H7 (cell line): ENCODE results near the gene MRGPRX4. TPM values are rescaled to one million over a fixed set of nuclear protein-coding genes. Genes with fewer than 3 reads are reported as not detected.
"Not testable (repeated sequence)": the region's sequence is repeated elsewhere in the genome, so short reads cannot be mapped to it uniquely, and the experiment has no call there.

Source experiments
- DNase-seq: peaks from one replicate; pipeline ENCODE4 v3.0.0; 2012
- H3K27me3 ChIP-seq: 2 replicates; pipeline ENCODE4 v1.6.0; 2011; ENCODE audit warnings: mild to moderate bottlenecking, low read length; ENCODE audit not compliant: control insufficient read depth, insufficient read depth
- H3K36me3 ChIP-seq: replicated peaks from 2 replicates; pipeline ENCODE4 v1.5.1; 2011; ENCODE audit warnings: low read length; ENCODE audit not compliant: control insufficient read depth, insufficient read depth
- H3K4me3 ChIP-seq: 2 replicates; pipeline ENCODE4 v1.5.1; 2011; ENCODE audit warnings: low read depth, mild to moderate bottlenecking, control low read depth, low read length, moderate library complexity; ENCODE audit not compliant: insufficient read depth
- total RNA-seq: library from RNA; depleted of rRNA; stranded (reverse); fragments of >200 nt; shearing (Covaris generic); gene quantifications from 2 replicates; pipeline ENCODE4 v1.2.3, GENCODE V29; 2014; rRNA removed

The MRGPRX4 gene
- total RNA-seq: not detected in 2 replicates

GRCh38 chr11:18172666-18173065 is at the start of gene MRGPRX4:
MRGPRX4 (plus strand) TSS chr11:18172837; CDS start chr11:18173257, 420 bp downstream.
- no peak within 1 kb of the TSS for H3K4me3 ChIP-seq
- no peak for DNase-seq
- H3K27me3 ChIP-seq: no peaks in the 10 kb centered on the region
- H3K36me3 ChIP-seq: no peaks in the 10 kb centered on the region

- DNase-seq, H3K27me3 ChIP-seq, H3K36me3 ChIP-seq, H3K4me3 ChIP-seq: not testable (repeated sequence)
Observed at GRCh38 chr11:18131115-18131514, 41.5 kb upstream of the MRGPRX4 start.

- H3K27me3 ChIP-seq: no peaks in the 10 kb centered on the region; the same call in 1 of the 2 replicates
- no peaks in the 10 kb centered on the region for H3K36me3 ChIP-seq
- H3K4me3 ChIP-seq: no peak within 1 kb of the TSS
- no peak for DNase-seq
Observed at GRCh38 chr11:18132341-18132740, 40.3 kb upstream of the MRGPRX4 start, which contains the start of gene MRGPRX3. MRGPRX3 (plus strand) TSS chr11:18132571; CDS start chr11:18137203, 4,632 bp downstream.

- H3K36me3 ChIP-seq: no peaks in the 10 kb centered on the region
- DNase-seq: no peak
- no peaks in the 10 kb centered on the region; the same call in 1 of the 2 replicates for H3K27me3 ChIP-seq
- no peak overlapping the region for H3K4me3 ChIP-seq
Observed at GRCh38 chr11:18135308-18135707, 37.3 kb upstream of the MRGPRX4 start.

- H3K36me3 ChIP-seq: no peaks in the 10 kb centered on the region
- no peaks in the 10 kb centered on the region; the same call in 1 of the 2 replicates for H3K27me3 ChIP-seq
- no peak overlapping the region for H3K4me3 ChIP-seq
- DNase-seq: no peak
Observed at GRCh38 chr11:18137186-18137800, 35.3 kb upstream of the MRGPRX4 start.

GRCh38 chr11:18140145-18140544 is 32.5 kb upstream of the MRGPRX4 start:
- Histone ChIP-seq H3K27me3 (no peaks in the 10 kb centered on the region), H3K4me3 (no peak overlapping the region), H3K36me3 (no peaks in the 10 kb centered on the region)
- DNase-seq: no peak

- no peak overlapping the region for H3K4me3 ChIP-seq
Observed at GRCh38 chr11:18144243-18144642, 28.4 kb upstream of the MRGPRX4 start.

GRCh38 chr11:18145025-18145424 is 27.6 kb upstream of the MRGPRX4 start:
- Histone ChIP-seq H3K27me3 (no peaks in the 10 kb centered on the region), H3K4me3 (no peak overlapping the region), H3K36me3 (no peaks in the 10 kb centered on the region)
- no peak for DNase-seq

More at GRCh38 chr11:18144243-18144642, 28.4 kb upstream of the MRGPRX4 start:
- DNase-seq: no peak
- no peaks in the 10 kb centered on the region for H3K27me3 ChIP-seq
- H3K36me3 ChIP-seq: no peaks in the 10 kb centered on the region

- H3K4me3 ChIP-seq: no peak overlapping the region
- no peaks in the 10 kb centered on the region for H3K36me3 ChIP-seq
- no peaks in the 10 kb centered on the region for H3K27me3 ChIP-seq
- no peak for DNase-seq
Observed at GRCh38 chr11:18145837-18146236, 26.8 kb upstream of the MRGPRX4 start.

- no peaks in the 10 kb centered on the region for H3K36me3 ChIP-seq
- H3K4me3 ChIP-seq: no peak overlapping the region
- H3K27me3 ChIP-seq: no peaks in the 10 kb centered on the region
- DNase-seq: no peak
Observed at GRCh38 chr11:18151581-18151980, 21.1 kb upstream of the MRGPRX4 start.

GRCh38 chr11:18168372-18168771 is 4.3 kb upstream of the MRGPRX4 start:
- no peak overlapping the region for H3K4me3 ChIP-seq
- no peaks in the 10 kb centered on the region for H3K27me3 ChIP-seq
- DNase-seq: no peak
- H3K36me3 ChIP-seq: no peaks in the 10 kb centered on the region

- no peak overlapping the region for H3K4me3 ChIP-seq
- peak; percentile 66 for DNase-seq
- H3K27me3 ChIP-seq: no peaks in the 10 kb centered on the region
- no peaks in the 10 kb centered on the region for H3K36me3 ChIP-seq
Observed at GRCh38 chr11:18171377-18172000, 1.1 kb upstream of the MRGPRX4 start.

GRCh38 chr11:18173225-18173866 is 709 bp downstream of the MRGPRX4 start:
- H3K27me3 ChIP-seq: no peaks in the 10 kb centered on the region; the same call in 1 of the 2 replicates
- no peaks in the 10 kb centered on the region for H3K36me3 ChIP-seq
- no peak for DNase-seq
- no peak overlapping the region for H3K4me3 ChIP-seq

GRCh38 chr11:18188796-18189195 is 16.2 kb downstream of the MRGPRX4 start:
- no peak overlapping the region for H3K4me3 ChIP-seq
- H3K36me3 ChIP-seq: no peaks in the 10 kb centered on the region
- no peaks in the 10 kb centered on the region for H3K27me3 ChIP-seq
- no peak for DNase-seq
